DMS153 treated with DMSO at 0.1 percent for 48 hours (cell line): Measurements from ENCODE around the gene FZD2.
"Not testable (repeated sequence)": the region's sequence is repeated elsewhere in the genome, so short reads cannot be mapped to it uniquely, and the experiment has no call there.

Experiments
- DNase-seq: peaks from one replicate; lab custom pipeline; 2025; ENCODE audit not compliant: unreplicated experiment; lab: John Stamatoyannopoulos, UW

FZD2 gene

DNA sequence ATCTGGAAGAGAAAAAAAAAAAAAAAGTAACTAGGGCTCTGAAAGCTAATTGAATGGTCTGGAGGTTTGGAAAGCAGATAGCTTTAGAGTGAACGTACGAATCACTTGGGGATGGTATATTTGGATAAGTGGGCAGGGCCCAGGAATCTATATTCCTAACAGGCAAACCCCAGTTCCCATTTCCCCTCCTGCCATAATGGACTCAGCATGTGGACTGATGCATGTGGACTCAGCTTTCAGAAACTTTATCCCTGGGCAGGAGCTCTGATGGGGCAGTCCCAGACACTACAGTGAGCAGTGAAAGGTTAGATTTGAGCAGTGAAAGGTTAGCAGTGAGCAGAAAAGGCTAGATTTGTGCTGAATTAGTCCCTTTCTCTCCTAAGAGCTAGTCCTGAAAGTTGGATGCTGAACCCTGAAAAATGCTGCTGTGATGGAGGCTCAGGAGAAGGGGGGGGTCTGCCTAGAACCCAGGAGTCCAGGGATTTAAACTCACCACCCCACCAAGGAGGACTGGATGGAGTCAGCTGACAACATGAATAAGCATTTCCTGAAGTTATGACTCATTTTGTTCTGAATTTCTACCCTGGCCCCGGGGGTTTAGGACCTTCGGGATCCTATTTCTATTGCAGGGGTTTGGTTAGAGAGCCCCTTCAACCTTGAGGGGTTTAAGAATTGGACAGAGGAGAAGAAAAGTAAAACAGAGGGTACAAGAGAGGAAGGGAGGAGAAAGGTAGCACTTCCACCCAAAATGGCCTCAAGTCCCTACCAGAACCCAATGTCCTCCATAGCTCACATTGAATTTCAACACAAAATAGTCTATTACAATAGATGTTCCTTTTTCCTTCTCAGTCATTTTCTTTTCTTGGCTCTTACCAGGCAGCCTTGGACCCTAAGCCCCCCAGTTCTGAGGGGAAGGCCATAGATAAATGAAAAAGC lies 10.3 kb upstream of the FZD2 start:
- no peak for DNase-seq

DNA sequence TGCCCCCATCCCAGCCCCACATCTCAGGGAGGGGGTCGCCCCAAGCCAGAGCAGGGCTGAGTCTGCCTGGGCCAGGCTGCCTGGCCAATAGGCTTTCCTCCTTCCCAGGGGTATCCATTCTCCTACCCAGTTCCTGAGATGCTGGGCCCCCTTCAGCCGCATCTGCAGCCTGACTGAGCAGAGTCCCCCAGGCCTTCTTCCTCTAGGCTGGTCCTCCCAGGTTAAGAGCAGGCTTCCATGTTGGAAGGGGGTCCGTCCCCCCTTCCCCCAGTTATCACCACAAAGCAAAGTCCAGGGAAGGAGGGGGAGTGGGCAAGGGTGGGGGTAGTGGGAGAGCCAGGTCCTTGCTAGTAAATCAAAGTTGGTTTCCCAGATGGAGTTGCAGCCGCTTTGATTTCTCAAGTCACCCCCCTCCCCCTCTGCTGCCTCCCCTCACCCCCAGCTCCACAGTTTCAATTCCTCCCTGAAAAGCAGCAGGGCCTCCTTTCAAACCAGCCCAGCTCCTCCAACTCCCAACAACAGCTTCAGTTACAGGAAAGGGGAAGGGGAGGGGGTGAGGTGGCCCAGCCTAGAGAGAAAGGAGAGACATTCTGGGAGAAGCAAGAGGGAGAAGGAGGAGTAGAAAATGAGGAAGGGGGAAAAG lies 9.5 kb upstream of the FZD2 start:
- no peak for DNase-seq

- no peak for DNase-seq
Observed at GRCh38 chr17:44548376-44549230, 8.7 kb upstream of the FZD2 start.

DNA sequence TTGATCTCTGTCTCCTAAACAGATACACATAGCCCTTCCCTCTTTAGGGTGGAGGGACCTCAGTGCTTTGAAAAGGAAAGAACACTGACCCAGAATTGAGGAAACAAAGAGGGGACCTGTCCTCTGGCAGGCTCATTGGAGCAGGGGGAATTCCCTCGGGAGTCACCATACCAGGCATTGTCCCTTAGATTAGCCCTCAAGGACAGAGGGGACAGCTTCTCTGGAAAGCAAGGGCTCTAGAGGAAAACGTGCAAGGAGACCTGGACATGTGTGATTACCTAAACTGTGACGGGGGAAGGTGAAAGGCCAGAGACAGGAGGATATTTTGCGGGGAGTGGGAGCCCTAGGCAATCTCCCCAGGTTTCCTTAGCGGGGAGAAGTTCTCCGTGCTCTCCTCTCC lies 7.6 kb upstream of the FZD2 start:
- no peak for DNase-seq

DNA sequence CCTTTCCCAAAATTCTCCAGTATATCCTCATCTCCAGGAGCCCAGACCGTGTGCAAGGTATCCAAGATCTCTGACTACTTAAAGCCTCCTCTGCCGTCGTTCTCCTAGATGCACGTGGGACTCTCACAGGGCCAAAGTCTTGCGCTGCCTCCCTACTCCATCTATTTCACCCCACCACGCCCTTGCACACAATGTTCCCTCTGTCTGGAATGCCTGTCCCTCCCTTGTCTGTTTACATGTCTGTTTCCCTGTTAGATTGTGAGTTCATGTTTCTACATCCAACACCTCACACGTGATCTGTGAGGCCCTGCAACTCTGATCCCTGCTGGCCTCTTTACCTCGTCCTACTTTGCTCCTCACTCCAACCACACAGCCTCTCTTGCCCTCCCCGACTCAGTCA lies 4.9 kb upstream of the FZD2 start:
- DNase-seq, result no peak

DNA sequence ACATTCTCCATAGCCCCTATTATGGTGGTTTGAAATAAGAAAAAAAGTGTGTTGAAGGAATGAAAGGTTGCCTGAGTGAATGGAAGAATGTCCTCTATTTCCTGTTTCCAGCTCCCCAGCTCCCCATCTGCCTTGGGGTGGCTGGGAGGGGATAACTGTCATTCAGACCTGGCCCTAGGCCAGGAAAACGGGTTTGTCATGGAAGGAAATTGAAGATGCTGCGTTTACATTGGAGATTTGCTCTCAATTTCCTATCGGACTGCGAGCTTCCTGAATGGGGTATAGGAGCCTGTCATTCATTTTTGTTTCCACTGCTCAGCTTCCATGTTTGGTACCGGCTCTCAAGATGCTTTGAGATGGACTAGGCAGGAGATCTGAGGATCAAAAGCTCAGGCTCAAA lies 2.2 kb upstream of the FZD2 start:
- DNase-seq, result no peak

- DNase-seq, result peak; percentile 27
Observed at GRCh38 chr17:44556166-44556831, 985 bp upstream of the FZD2 start.

GRCh38 chr17:44557651-44558285 lies 484 bp downstream of the FZD2 start:
- peak; percentile 7 for DNase-seq

- no peak for DNase-seq
Observed at GRCh38 chr17:44558334-44558709, 1.0 kb downstream of the FZD2 start.

GRCh38 chr17:44558710-44559633 lies 1.7 kb downstream of the FZD2 start:
- no peak for DNase-seq

DNA sequence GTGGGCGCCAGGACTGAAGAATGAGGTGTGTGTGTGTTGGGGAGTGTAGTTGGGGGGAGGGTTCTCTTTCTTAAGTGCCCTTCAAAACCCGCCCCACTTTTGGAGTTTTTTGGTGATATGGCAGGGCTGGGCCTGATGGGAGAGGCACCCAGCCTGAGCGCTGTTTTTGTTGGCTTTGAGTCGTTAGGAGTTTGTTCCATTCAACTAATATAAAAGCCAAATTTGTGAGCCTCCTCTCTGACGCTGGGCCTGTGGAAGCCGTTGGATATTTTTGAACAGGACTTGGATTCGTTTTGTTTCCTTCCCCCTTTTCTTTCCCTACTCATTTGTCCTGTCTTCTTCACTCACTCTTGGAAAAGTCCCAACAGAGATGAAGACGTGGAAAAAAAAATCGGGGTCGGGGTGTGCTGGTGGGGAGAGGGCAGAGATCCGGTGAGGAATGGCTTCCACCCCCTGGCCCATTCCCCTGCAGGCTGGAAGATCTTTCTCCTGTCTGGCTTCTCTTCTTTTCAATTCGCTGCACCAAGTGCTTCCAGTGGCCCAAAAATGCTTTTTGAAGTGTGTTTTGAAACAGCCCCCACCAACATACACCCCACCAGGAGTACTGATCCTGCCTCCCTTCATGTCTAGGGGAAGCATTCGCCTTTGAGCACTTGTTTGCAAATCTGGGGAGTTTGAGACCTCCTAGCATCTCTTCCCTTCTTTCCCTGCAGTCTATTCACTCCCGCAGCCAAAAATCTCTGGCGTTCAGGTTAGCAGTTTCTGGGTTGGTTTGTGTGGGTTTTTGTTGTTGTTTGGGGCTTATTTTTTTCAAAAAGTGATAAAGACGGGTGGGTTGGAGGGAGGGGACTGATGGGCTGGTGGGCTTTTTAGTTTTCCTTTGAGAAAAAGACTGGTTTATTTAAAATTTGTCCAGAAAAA lies 2.6 kb downstream of the FZD2 start:
- DNase-seq, result no peak

DNA sequence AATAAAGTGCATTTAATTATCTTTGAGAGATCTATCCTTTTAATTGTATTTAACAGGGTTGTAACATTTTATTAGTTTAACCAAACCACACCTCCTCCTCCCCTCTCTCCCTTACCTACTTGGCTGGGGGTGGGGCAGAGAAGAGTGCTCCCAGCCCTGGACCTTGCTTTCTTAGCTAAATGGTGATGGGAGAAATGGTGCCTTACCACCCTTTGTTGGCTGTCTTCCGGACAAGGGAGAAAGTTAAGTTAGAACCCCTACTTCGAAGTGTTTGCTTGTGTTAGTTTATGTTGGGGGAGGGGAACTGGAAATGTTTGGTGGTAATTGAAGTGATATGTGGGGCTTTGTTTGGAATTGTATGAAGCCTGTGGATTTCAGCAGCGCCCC lies 3.9 kb downstream of the FZD2 start:
- no peak for DNase-seq

- DNase-seq, result no peak
Observed at GRCh38 chr17:44564429-44564828, 7.1 kb downstream of the FZD2 start.

DNA sequence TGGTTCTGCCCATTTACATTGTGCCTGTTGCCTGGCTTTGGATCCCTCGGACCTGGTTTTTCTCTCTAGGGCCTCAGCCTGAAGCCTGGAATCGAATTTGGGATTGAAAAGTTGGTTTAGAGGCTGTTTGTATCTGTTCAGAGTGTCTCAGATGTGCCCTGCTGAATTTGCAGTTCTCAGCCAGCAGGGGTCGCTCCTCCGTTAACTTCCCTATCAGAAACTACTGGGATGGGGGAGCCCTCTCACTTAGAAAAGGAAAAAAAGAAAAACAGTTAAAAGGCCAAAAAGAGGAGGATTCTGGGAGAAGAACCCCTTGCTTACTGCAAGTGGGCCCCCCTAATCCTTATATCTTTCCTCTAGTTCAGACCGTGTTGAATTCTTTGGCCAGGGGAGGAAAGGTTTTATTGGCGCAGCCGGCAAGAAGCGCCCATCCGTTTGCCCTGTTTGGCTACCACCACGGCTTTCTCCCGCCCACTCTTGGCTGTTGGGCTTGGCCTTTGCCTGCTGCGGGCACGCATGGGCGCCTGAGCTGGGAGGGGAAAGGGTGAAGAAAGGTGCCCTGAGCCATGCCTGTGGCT lies 8.7 kb downstream of the FZD2 start:
- no peak for DNase-seq

DNA sequence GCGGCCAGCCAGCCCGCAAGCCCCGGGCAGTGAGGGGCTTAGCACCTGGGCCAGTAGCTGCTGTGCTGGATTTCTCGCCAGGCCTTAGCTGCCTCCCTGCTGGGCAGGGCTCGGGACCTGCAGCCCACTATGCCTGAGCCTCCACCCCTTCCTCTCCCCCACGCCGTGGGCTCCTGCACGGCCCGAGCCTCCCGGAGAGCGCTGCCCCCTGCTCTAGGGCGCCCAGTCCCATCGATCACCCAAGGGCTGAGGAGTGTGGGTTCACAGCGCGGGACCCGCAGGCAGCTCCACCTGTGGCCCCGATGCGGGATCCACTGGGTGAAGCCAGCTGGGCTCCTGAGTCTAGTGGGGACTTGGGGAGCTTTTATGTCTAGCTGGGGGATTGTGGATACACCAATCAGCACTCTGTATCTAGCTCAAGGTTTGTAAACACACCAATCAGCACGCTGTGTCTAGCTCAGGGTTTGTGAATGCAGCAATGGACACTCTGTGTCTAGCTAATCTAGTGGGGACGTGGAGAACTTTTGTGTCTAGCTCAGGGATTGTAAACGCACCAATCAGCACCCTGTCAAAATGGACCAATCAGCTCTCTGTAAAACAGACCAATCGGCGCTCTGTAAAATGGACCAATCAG lies 11.1 kb downstream of the FZD2 start:
- not testable (repeated sequence) for DNase-seq

DNA sequence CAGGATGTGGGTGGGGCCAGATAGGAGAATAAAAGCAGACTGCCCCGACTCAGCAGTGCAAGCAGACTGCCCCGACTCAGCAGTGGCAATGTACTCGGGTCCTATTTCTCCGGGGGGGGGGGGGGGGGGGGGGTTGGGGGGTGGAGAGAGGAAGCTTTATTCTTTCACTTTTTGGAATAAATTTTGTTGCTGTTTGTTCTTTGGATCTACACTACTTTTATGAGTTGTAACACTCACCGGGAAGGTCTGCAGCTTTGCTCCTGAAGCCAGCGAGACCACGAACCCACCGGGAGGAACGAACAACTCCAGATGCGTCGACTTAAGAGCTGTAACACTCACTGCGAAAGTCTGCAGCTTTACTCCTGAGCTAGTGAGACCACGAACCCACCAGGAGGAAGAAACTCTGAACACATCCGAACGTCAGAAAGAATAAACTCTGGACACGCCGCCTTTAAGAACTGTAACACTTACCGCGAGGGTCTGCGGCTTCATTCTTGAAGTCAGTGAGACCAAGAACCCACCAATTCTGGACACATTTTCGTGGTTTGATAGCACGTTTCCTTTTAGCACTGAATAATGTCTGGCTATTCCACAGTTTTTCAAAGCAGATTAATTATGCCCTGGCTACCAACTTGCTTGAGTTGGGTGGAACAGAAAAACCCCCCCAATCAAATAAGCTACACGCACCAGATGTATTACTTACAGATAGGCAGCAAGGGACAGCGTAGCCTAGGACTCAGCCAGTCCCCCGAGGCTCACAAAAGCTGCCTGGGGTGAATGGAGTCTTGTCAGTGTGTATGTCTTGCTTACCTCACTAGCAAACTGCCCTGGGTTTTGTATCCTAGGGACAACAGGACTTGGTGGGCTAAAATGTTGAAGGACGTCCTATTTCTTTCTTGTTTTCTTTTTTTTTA lies 11.9 kb downstream of the FZD2 start:
- DNase-seq, result no peak

GRCh38 chr17:44572801-44573200 lies 15.5 kb downstream of the FZD2 start:
- no peak for DNase-seq
